PC-3 (cell line): ENCODE data around the gene ESPN.

Source experiments
- EZH2 ChIP-seq: fragments of 300-600 bp; sonication (generic); IDR thresholded peaks from one replicate; pipeline ENCODE4 v1.6.1; 2017; ENCODE audit warnings: antibody characterized with exemption, mild to moderate bottlenecking, low read length; ENCODE audit not compliant: unreplicated experiment
- EZH2phosphoT487 ChIP-seq: fragments of 300-600 bp; sonication (generic); IDR thresholded peaks from 2 replicates; pipeline ENCODE4 v1.6.1; 2018; ENCODE audit warnings: mild to moderate bottlenecking, antibody characterized with exemption, low read length, borderline replicate concordance
- TF ChIP-seq, protein P1 (sequence below): fragments of 300-600 bp; sonication (generic); conservative IDR thresholded peaks from 2 replicates; pipeline ENCODE4 v1.5.1; 2017; ENCODE audit warnings: antibody characterized with exemption, low read depth, mild to moderate bottlenecking, low read length

DNA sequence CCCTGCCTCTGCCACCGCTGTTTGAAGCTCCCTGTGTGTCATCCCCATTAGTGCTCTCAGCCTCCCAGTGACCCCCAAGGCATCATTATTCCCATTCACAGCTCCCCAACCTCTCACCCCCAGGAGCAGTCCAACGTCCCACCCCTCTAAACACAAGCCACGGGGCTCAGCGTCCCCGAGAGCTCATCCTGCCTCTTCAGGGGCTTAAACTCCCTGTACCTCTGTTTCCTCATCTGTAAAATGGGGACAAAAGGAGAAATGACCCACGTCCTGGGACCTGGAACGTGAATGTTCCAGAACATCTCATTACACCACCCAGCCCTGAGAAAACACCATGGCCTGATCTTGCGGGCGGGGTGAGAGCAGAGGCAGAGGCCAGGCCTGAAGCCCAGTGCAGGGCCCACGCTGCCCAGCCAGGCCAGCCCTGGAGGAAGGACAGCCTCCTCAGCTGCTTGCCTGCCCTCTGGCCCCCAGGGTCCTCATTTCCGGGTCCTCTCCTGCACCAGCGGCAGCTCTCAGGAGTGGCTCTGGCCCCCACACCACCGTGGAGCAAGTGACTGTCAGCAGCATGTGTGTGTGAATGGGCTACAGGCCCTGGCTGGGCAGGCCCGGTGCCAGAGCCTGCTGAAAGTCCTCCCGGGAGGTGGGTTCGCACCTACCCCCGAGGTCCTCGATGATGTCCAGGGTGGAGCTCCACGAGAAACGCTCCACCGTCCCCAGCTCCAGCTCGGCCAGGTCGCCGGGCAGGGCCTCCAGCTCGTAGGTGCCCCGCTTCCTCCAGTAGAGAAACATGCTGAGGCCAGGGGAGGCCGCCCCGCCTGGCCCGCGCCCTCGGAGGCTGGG, 81.0 kb downstream of the ESPN start:
- TF ChIP-seq EZH2, result no peak
- TF ChIP-seq, protein P1, sequence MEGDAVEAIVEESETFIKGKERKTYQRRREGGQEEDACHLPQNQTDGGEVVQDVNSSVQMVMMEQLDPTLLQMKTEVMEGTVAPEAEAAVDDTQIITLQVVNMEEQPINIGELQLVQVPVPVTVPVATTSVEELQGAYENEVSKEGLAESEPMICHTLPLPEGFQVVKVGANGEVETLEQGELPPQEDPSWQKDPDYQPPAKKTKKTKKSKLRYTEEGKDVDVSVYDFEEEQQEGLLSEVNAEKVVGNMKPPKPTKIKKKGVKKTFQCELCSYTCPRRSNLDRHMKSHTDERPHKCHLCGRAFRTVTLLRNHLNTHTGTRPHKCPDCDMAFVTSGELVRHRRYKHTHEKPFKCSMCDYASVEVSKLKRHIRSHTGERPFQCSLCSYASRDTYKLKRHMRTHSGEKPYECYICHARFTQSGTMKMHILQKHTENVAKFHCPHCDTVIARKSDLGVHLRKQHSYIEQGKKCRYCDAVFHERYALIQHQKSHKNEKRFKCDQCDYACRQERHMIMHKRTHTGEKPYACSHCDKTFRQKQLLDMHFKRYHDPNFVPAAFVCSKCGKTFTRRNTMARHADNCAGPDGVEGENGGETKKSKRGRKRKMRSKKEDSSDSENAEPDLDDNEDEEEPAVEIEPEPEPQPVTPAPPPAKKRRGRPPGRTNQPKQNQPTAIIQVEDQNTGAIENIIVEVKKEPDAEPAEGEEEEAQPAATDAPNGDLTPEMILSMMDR, result no peak
- TF ChIP-seq EZH2phosphoT487, result no peak
